Mesendoderm (in vitro differentiated cells): ENCODE results near the gene PPP2R5B.

Experiments used
- DNase-seq: peaks from one replicate; pipeline ENCODE4 v3.0.0; 2013
- H2AK5ac ChIP-seq: 2 replicates; pipeline ENCODE4 v1.6.1; 2013; ENCODE audit warnings: low read length, inconsistent platforms
- H2BK120ac ChIP-seq: 2 replicates; pipeline ENCODE4 v1.6.1; 2013; ENCODE audit warnings: low read depth, mild to moderate bottlenecking, low read length, moderate library complexity, mixed read lengths
- H2BK15ac ChIP-seq: replicated peaks from 2 replicates; pipeline ENCODE4 v1.6.1; 2013; ENCODE audit warnings: low read depth, mild to moderate bottlenecking, moderate library complexity
- H2BK5ac ChIP-seq: 2 replicates; pipeline ENCODE4 v1.6.1; 2013; ENCODE audit warnings: low read length, inconsistent platforms
- H3K18ac ChIP-seq: 2 replicates; pipeline ENCODE4 v1.6.1; 2013; ENCODE audit warnings: mild to moderate bottlenecking, low read length, mixed read lengths
- H3K23ac ChIP-seq: one replicate; pipeline ENCODE4 v1.6.1; 2013; ENCODE audit warnings: low read length
- H3K27ac ChIP-seq: 2 replicates; pipeline ENCODE4 v1.5.1; 2013; ENCODE audit warnings: low read depth, mild to moderate bottlenecking, inconsistent platforms, low read length, moderate library complexity
- H3K27me3 ChIP-seq: 2 replicates; pipeline ENCODE4 v1.6.1; 2013; ENCODE audit warnings: low read length, control low read depth, mild to moderate bottlenecking, inconsistent platforms; ENCODE audit not compliant: insufficient read depth, poor library complexity
- H3K36me3 ChIP-seq: 2 replicates; pipeline ENCODE4 v1.6.1; 2013; ENCODE audit warnings: low read length, inconsistent platforms; ENCODE audit not compliant: control insufficient read depth, insufficient read depth
- H3K4ac ChIP-seq: one replicate; pipeline ENCODE4 v1.6.1; 2013; ENCODE audit warnings: low read depth, mild to moderate bottlenecking, low read length, moderate library complexity
- H3K4me1 ChIP-seq: 2 replicates; pipeline ENCODE4 v1.6.1; 2013; ENCODE audit warnings: low read depth, low read length, inconsistent platforms; ENCODE audit not compliant: control insufficient read depth
- H3K4me2 ChIP-seq: 2 replicates; pipeline ENCODE4 v1.6.1; 2013; ENCODE audit warnings: low read length
- H3K4me3 ChIP-seq: 2 replicates; pipeline ENCODE4 v1.5.1; 2013; ENCODE audit warnings: mild to moderate bottlenecking, low read length
- H3K56ac ChIP-seq: one replicate; pipeline ENCODE4 v1.6.1; 2013; ENCODE audit warnings: low read length
- H3K79me1 ChIP-seq: 2 replicates; pipeline ENCODE4 v1.6.1; 2013; ENCODE audit warnings: low read length, inconsistent platforms
- H3K79me2 ChIP-seq: 2 replicates; pipeline ENCODE4 v1.6.1; 2013; ENCODE audit warnings: mild to moderate bottlenecking, low read length; ENCODE audit not compliant: control insufficient read depth, insufficient read depth
- H3K9ac ChIP-seq: 2 replicates; pipeline ENCODE4 v1.6.1; 2013; ENCODE audit warnings: low read length, inconsistent platforms
- H4K5ac ChIP-seq: one replicate; pipeline ENCODE4 v1.6.1; 2013; ENCODE audit warnings: low read length
- H4K8ac ChIP-seq: one replicate; pipeline ENCODE4 v1.6.1; 2013; ENCODE audit warnings: low read depth, mild to moderate bottlenecking, control low read depth, low read length, moderate library complexity
- WGBS: extraction: QIAGEN DNeasy Blood & Tissue Kit; methylation state at CpG from one replicate; pipeline ENCODE4 v1.1.7; 2013; ENCODE audit warnings: low lambda C conversion rate, missing lambda C conversion rate; ENCODE audit not compliant: insufficient coverage; ENCODE audit errors: extremely low coverage; 5-methylcytosine and 5-hydroxymethylcytosine counted together

Gene PPP2R5B

GRCh38 chr11:64917663-64917995 is 6.9 kb upstream of the PPP2R5B start:
- Histone ChIP-seq H4K5ac (no peak overlapping the region), H3K18ac (no peak overlapping the region), H3K27ac (no peak overlapping the region), H3K27me3 (no peaks in the 10 kb centered on the region), H3K9ac (peak overlapping the region; percentile 64), H2BK15ac (no peak overlapping the region), H3K79me1 (peaks cover 2% of the 10 kb centered on the region), H2AK5ac (no peak overlapping the region), H3K36me3 (no peaks in the 10 kb centered on the region), H3K23ac (no peak overlapping the region), H3K79me2 (no peaks in the 10 kb centered on the region), H4K8ac (no peak overlapping the region), H3K4me3 (peak overlapping the region; percentile 20), H2BK5ac (no peak overlapping the region), H3K4ac (no peak overlapping the region), H2BK120ac (no peak overlapping the region), H3K4me1 (no peaks in the 10 kb centered on the region), H3K4me2 (peak overlapping the region; percentile 47), H3K56ac (peak overlapping the region; percentile 73)
- peak; percentile 18 for DNase-seq
- WGBS, result no CpG with 5 or more reads among the region's 6 CpGs

GRCh38 chr11:64918017-64918416 is 6.5 kb upstream of the PPP2R5B start:
- Histone ChIP-seq H4K5ac (no peak overlapping the region), H3K79me2 (no peaks in the 10 kb centered on the region), H3K36me3 (no peaks in the 10 kb centered on the region), H3K23ac (no peak overlapping the region), H3K56ac (no peak overlapping the region), H3K4me2 (peak overlapping the region; percentile 47), H2BK5ac (no peak overlapping the region), H3K4ac (no peak overlapping the region), H3K27me3 (no peaks in the 10 kb centered on the region), H2BK120ac (no peak overlapping the region), H3K9ac (peak overlapping the region; percentile 64), H2BK15ac (no peak overlapping the region), H3K4me3 (no peak overlapping the region), H3K18ac (no peak overlapping the region), H3K27ac (no peak overlapping the region), H2AK5ac (no peak overlapping the region), H3K79me1 (peaks cover 2% of the 10 kb centered on the region), H3K4me1 (no peaks in the 10 kb centered on the region), H4K8ac (no peak overlapping the region)
- peak; percentile 39 for DNase-seq
- WGBS, result no CpG with 5 or more reads among the region's 4 CpGs

GRCh38 chr11:64919627-64920026 is 4.9 kb upstream of the PPP2R5B start:
- no peak overlapping the region for H3K27ac ChIP-seq
- H3K4me1 ChIP-seq, result no peaks in the 10 kb centered on the region
- H3K4me2 ChIP-seq, result no peak overlapping the region
- no peak overlapping the region for H2BK120ac ChIP-seq
- H3K27me3 ChIP-seq, result no peaks in the 10 kb centered on the region
- no peak overlapping the region for H3K23ac ChIP-seq
- no peak overlapping the region for H3K56ac ChIP-seq
- H3K18ac ChIP-seq, result no peak overlapping the region
- no peak overlapping the region for H3K4ac ChIP-seq
- H2BK15ac ChIP-seq, result no peak overlapping the region
- no peaks in the 10 kb centered on the region for H3K36me3 ChIP-seq
- H3K9ac ChIP-seq, result no peak overlapping the region
- no peaks in the 10 kb centered on the region for H3K79me2 ChIP-seq
- H2BK5ac ChIP-seq, result no peak overlapping the region
- peaks cover 2% of the 10 kb centered on the region for H3K79me1 ChIP-seq
- no peak for DNase-seq
- WGBS, result no CpG with 5 or more reads among the region's 8 CpGs
- no peak overlapping the region for H4K8ac ChIP-seq
- H2AK5ac ChIP-seq, result no peak overlapping the region
- H3K4me3 ChIP-seq, result no peak overlapping the region
- no peak overlapping the region for H4K5ac ChIP-seq

GRCh38 chr11:64920124-64920523 is 4.4 kb upstream of the PPP2R5B start:
- WGBS, result no CpG with 5 or more reads among the region's 2 CpGs
- Histone ChIP-seq H3K56ac (no peak overlapping the region), H3K79me2 (no peaks in the 10 kb centered on the region)

GRCh38 chr11:64921384-64921783 is 3.1 kb upstream of the PPP2R5B start:
- no peak overlapping the region for H3K9ac ChIP-seq
- H3K18ac ChIP-seq, result no peak overlapping the region
- no peak overlapping the region for H3K4me3 ChIP-seq
- no peaks in the 10 kb centered on the region for H3K36me3 ChIP-seq
- no CpG with 5 or more reads among the region's 3 CpGs for WGBS
- H3K27ac ChIP-seq, result no peak overlapping the region
- no peak overlapping the region for H2BK15ac ChIP-seq
- no peak overlapping the region for H3K56ac ChIP-seq
- H3K4ac ChIP-seq, result no peak overlapping the region
- peaks cover under 1% of the 10 kb centered on the region for H3K79me1 ChIP-seq
- H2BK5ac ChIP-seq, result no peak overlapping the region
- H3K27me3 ChIP-seq, result no peaks in the 10 kb centered on the region
- DNase-seq, result no peak
- H3K23ac ChIP-seq, result no peak overlapping the region
- H3K79me2 ChIP-seq, result no peaks in the 10 kb centered on the region
- H3K4me2 ChIP-seq, result no peak overlapping the region
- H2AK5ac ChIP-seq, result no peak overlapping the region
- H4K8ac ChIP-seq, result no peak overlapping the region
- H2BK120ac ChIP-seq, result no peak overlapping the region
- H4K5ac ChIP-seq, result no peak overlapping the region
- H3K4me1 ChIP-seq, result no peaks in the 10 kb centered on the region

More at GRCh38 chr11:64920124-64920523, 4.4 kb upstream of the PPP2R5B start:
- H3K4me2 ChIP-seq, result no peak overlapping the region
- H4K5ac ChIP-seq, result no peak overlapping the region
- H3K18ac ChIP-seq, result no peak overlapping the region
- no peak overlapping the region for H4K8ac ChIP-seq
- H3K36me3 ChIP-seq, result no peaks in the 10 kb centered on the region
- H3K4ac ChIP-seq, result no peak overlapping the region
- no peak overlapping the region for H3K9ac ChIP-seq
- no peak overlapping the region for H2AK5ac ChIP-seq
- no peak overlapping the region for H3K23ac ChIP-seq
- no peak overlapping the region for H2BK5ac ChIP-seq
- H2BK15ac ChIP-seq, result no peak overlapping the region
- no peaks in the 10 kb centered on the region for H3K4me1 ChIP-seq
- H3K27ac ChIP-seq, result no peak overlapping the region
- H3K4me3 ChIP-seq, result no peak overlapping the region
- no peak overlapping the region for H2BK120ac ChIP-seq
- DNase-seq, result no peak
- H3K27me3 ChIP-seq, result no peaks in the 10 kb centered on the region
- peaks cover 2% of the 10 kb centered on the region for H3K79me1 ChIP-seq

GRCh38 chr11:64923151-64923661 is 1.3 kb upstream of the PPP2R5B start:
- H3K36me3 ChIP-seq, result no peaks in the 10 kb centered on the region
- no peak overlapping the region for H4K8ac ChIP-seq
- no peak overlapping the region for H3K4me2 ChIP-seq
- no peak overlapping the region for H3K23ac ChIP-seq
- no peak overlapping the region for H3K4ac ChIP-seq
- H3K79me1 ChIP-seq, result no peaks in the 10 kb centered on the region
- no peak overlapping the region for H4K5ac ChIP-seq
- no peak overlapping the region for H2BK5ac ChIP-seq
- no CpG with 5 or more reads among the region's 11 CpGs for WGBS
- no peak overlapping the region for H2AK5ac ChIP-seq
- H3K9ac ChIP-seq, result no peak overlapping the region
- H3K56ac ChIP-seq, result peak overlapping the region; percentile 29
- no peak for DNase-seq
- no peak overlapping the region for H3K18ac ChIP-seq
- H3K4me1 ChIP-seq, result no peaks in the 10 kb centered on the region
- no peak overlapping the region for H2BK15ac ChIP-seq
- no peak overlapping the region for H2BK120ac ChIP-seq
- no peak overlapping the region for H3K4me3 ChIP-seq
- H3K27ac ChIP-seq, result no peak overlapping the region
- no peaks in the 10 kb centered on the region for H3K27me3 ChIP-seq
- no peaks in the 10 kb centered on the region for H3K79me2 ChIP-seq
